DND-41 (cell line): Measurements from ENCODE around the gene RSBN1L.

Experiments used
- ATAC-seq: fragments of 200-7000 bp; cut with Tn5 transposase; 3 replicates; pipeline ENCODE4 v1.9.1; 2021; ENCODE audit warnings: low read depth; ENCODE audit not compliant: insufficient read depth
- DNase-seq: peaks from one replicate; pipeline ENCODE4 v3.0.0-alpha.2; 2020
- H2AFZ ChIP-seq: 2 replicates; pipeline ENCODE4 v1.6.0; 2012; ENCODE audit warnings: low read depth, low read length
- H3K27ac ChIP-seq: 2 replicates; pipeline ENCODE4 v1.5.1; 2012; ENCODE audit warnings: low read length, inconsistent platforms
- H3K27me3 ChIP-seq: fragments of 200-600 bp; sonication (generic); 2 replicates; pipeline ENCODE4 v1.6.0; 2012; ENCODE audit warnings: low read length, mild to moderate bottlenecking, inconsistent platforms; ENCODE audit not compliant: insufficient read depth, poor library complexity
- H3K36me3 ChIP-seq: 2 replicates; pipeline ENCODE4 v1.5.1; 2012; ENCODE audit warnings: low read length, inconsistent platforms; ENCODE audit not compliant: insufficient read depth
- H3K4me1 ChIP-seq: 2 replicates; pipeline ENCODE4 v1.5.1; 2012; ENCODE audit warnings: mild to moderate bottlenecking, low read length; ENCODE audit not compliant: insufficient read depth
- H3K4me2 ChIP-seq: 2 replicates; pipeline ENCODE4 v1.6.0; 2012; ENCODE audit warnings: mild to moderate bottlenecking, moderate library complexity, low read length, inconsistent platforms; ENCODE audit not compliant: insufficient read depth
- H3K4me3 ChIP-seq, 2 experiments: fragments of 200-600 bp in 1 of 2; shearing (Covaris generic) in 1 of 2; 2 replicates each; pipeline ENCODE4 v1.5.1; 2012 to 2016; ENCODE audit warnings: inconsistent platforms in 2 of 2, low read length in 2 of 2, mild to moderate bottlenecking in 2 of 2, low read depth in 1 of 2, moderate library complexity in 1 of 2
- H3K79me2 ChIP-seq: 2 replicates; pipeline ENCODE4 v1.6.0; 2012; ENCODE audit warnings: low read length, inconsistent platforms; ENCODE audit not compliant: insufficient read depth
- H3K9ac ChIP-seq: 2 replicates; pipeline ENCODE4 v1.6.0; 2012; ENCODE audit warnings: low read depth, mild to moderate bottlenecking, inconsistent platforms, low read length, moderate library complexity
- H3K9me3 ChIP-seq: 2 replicates; pipeline ENCODE4 v1.5.1; 2012; ENCODE audit warnings: low read length, moderate library complexity, mild to moderate bottlenecking, inconsistent platforms; ENCODE audit not compliant: insufficient read depth, severe bottlenecking
- H4K20me1 ChIP-seq: 2 replicates; pipeline ENCODE4 v1.6.0; 2012; ENCODE audit warnings: low read length; ENCODE audit not compliant: insufficient read depth
- CTCF ChIP-seq: IDR thresholded peaks from 2 replicates; pipeline ENCODE4 v1.5.1; 2012; ENCODE audit warnings: borderline replicate concordance, low read length, moderate library complexity, mild to moderate bottlenecking; ENCODE audit not compliant: poor library complexity, severe bottlenecking; ENCODE audit errors: extremely low read depth
- EZH2 ChIP-seq: IDR thresholded peaks from 3 replicates; pipeline ENCODE4 v1.6.1; 2012; ENCODE audit warnings: borderline replicate concordance, low read depth, mild to moderate bottlenecking, moderate library complexity, low read length, inconsistent platforms; ENCODE audit not compliant: severe bottlenecking

RSBN1L gene

GRCh38 chr7:77800730-77801129 lies 104.5 kb downstream of the RSBN1L start:
- peaks cover 25% of the 10 kb centered on the region; the same call in 1 of the 2 replicates for H4K20me1 ChIP-seq
- no peak overlapping the region for H2AFZ ChIP-seq
- DNase-seq (no peak), ATAC-seq (no peak)
- peak overlapping the region; percentile 72 for H3K4me2 ChIP-seq
- TF ChIP-seq CTCF (no peak), EZH2 (no peak)
- H3K27ac ChIP-seq = no peak overlapping the region
- H3K27me3 ChIP-seq = no peaks in the 10 kb centered on the region
- H3K4me3 ChIP-seq = no peak overlapping the region
- peaks cover 10% of the 10 kb centered on the region for H3K9me3 ChIP-seq
- H3K79me2 ChIP-seq = peaks cover 95% of the 10 kb centered on the region
- H3K9ac ChIP-seq = no peak overlapping the region
- H3K36me3 ChIP-seq = no peaks in the 10 kb centered on the region; the same call in 1 of the 2 replicates
- peaks cover 65% of the 10 kb centered on the region for H3K4me1 ChIP-seq

GRCh38 chr7:77802557-77803405 lies 106.5 kb downstream of the RSBN1L start:
- Histone ChIP-seq H3K4me2 (peak overlapping the region; percentile 23), H3K27ac (peak overlapping the region; percentile 55), H3K9ac (no peak overlapping the region), H3K9me3 (peaks cover 21% of the 10 kb centered on the region), H3K27me3 (no peaks in the 10 kb centered on the region), H3K36me3 (no peaks in the 10 kb centered on the region; the same call in 1 of the 2 replicates), H3K79me2 (peaks cover 95% of the 10 kb centered on the region), H4K20me1 (peaks cover 15% of the 10 kb centered on the region; the same call in 1 of the 2 replicates), H2AFZ (no peak overlapping the region), H3K4me3 (peak overlapping the region in 1 of 2 experiments; percentile 22; a peak in 1 of 4 replicates), H3K4me1 (peaks cover 47% of the 10 kb centered on the region)
- no peak for TF ChIP-seq CTCF
- no peak for DNase-seq
- no peak for ATAC-seq

GRCh38 chr7:77806425-77806824 lies 110.2 kb downstream of the RSBN1L start:
- peaks cover 20% of the 10 kb centered on the region; the same call in 1 of the 2 replicates for H4K20me1 ChIP-seq

More at GRCh38 chr7:77806425-77806824, 110.2 kb downstream of the RSBN1L start:
- Histone ChIP-seq H3K9me3 (peaks cover 21% of the 10 kb centered on the region), H2AFZ (no peak overlapping the region), H3K27me3 (no peaks in the 10 kb centered on the region), H3K4me1 (peaks cover 28% of the 10 kb centered on the region), H3K36me3 (no peaks in the 10 kb centered on the region; the same call in 1 of the 2 replicates), H3K4me2 (no peak overlapping the region), H3K4me3 (no peak overlapping the region), H3K27ac (no peak overlapping the region), H3K9ac (no peak overlapping the region), H3K79me2 (peaks cover 100% of the 10 kb centered on the region)
- ATAC-seq (no peak), DNase-seq (no peak)
- TF ChIP-seq CTCF (no peak), EZH2 (no peak)
